Measurements from ENCODE around the gene ARHGEF37. TPM values are rescaled to one million over a fixed set of nuclear protein-coding genes. Genes with fewer than 3 reads are reported as not detected.

ARHGEF37 gene
- total RNA-seq, 1 experiment from 2014 or later = 0.64 TPM

GRCh38 chr5:149598966-149599365, 17.7 kb downstream of the ARHGEF37 start:
- H3K27me3 ChIP-seq (replicated peaks; ENCODE audit: insufficient read depth, low read depth, low read length, poor library complexity) = no peaks in the 10 kb centered on the region
- no TSS peak for BruUV-seq (replicated peaks)
- no peaks in the 10 kb centered on the region for H3K36me3 ChIP-seq (ENCODE audit: insufficient read depth, low read length, poor library complexity, severe bottlenecking)
- peaks cover 4% of the 10 kb centered on the region for H3K4me1 ChIP-seq (ENCODE audit: insufficient read depth, low read length, poor library complexity, severe bottlenecking)
- no peak for TF ChIP-seq CTCF (conservative IDR thresholded peaks at IDR 0.05; ENCODE audit: low read depth, low read length)
- no peak for TF ChIP-seq EZH2 (IDR thresholded peaks at IDR 0.05; ENCODE audit: borderline replicate concordance, low read depth, low read length, poor library complexity, severe bottlenecking)
- no peaks in the 10 kb centered on the region for H3K9me3 ChIP-seq (ENCODE audit: low read depth, low read length, poor library complexity, severe bottlenecking)
- POLR2A ChIA-PET (ENCODE audit: low non-redundant PET) = no interaction called here
- no peak overlapping the region for H3K27ac ChIP-seq (ENCODE audit: low read depth, low read length, poor library complexity, severe bottlenecking)
- CTCF ChIA-PET = no interaction called here
- no peak for DNase-seq (ENCODE audit: low spot score)
- intact Hi-C loops (cut with micrococcal nuclease; ENCODE audit: unreplicated experiment) = no loop called here
- no peak overlapping the region for H3K4me3 ChIP-seq (ENCODE audit: low read depth, low read length, poor library complexity, severe bottlenecking)

DNA sequence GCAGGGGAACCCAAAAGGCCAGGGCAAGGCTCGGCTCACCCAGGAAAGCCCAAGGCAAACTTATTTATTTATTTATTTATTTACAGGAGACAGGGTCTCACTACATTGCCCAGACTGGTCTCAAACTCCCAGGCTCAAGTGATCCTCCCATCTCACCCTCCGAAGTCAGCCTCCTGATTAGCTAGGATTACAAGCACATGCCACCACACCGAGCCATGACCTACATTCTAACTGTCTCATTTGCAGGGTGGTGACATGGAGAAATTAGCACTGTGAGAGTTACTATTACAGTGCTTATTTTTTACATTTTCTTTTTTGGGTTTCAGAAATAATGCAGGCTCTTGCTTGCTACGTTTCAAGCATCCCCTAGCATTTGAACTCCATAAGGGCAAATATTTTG, 18.1 kb downstream of the ARHGEF37 start:
- peaks cover 4% of the 10 kb centered on the region for H3K4me1 ChIP-seq (ENCODE audit: insufficient read depth, low read length, poor library complexity, severe bottlenecking)
- ChIA-PET CTCF (no interaction called here), POLR2A (ENCODE audit: low non-redundant PET) (no interaction called here)
- H3K27me3 ChIP-seq (replicated peaks; ENCODE audit: insufficient read depth, low read depth, low read length, poor library complexity) = no peaks in the 10 kb centered on the region
- no peaks in the 10 kb centered on the region for H3K9me3 ChIP-seq (ENCODE audit: low read depth, low read length, poor library complexity, severe bottlenecking)
- H3K36me3 ChIP-seq (ENCODE audit: insufficient read depth, low read length, poor library complexity, severe bottlenecking) = no peaks in the 10 kb centered on the region
- no TSS peak for BruUV-seq (replicated peaks)
- intact Hi-C loops (cut with micrococcal nuclease; ENCODE audit: unreplicated experiment) = no loop called here
- H3K27ac ChIP-seq (ENCODE audit: low read depth, low read length, poor library complexity, severe bottlenecking) = no peak overlapping the region
- DNase-seq (ENCODE audit: low spot score) = no peak
- H3K4me3 ChIP-seq (ENCODE audit: low read depth, low read length, poor library complexity, severe bottlenecking) = no peak overlapping the region
- TF ChIP-seq CTCF (conservative IDR thresholded peaks at IDR 0.05; ENCODE audit: low read depth, low read length) (no peak), EZH2 (IDR thresholded peaks at IDR 0.05; ENCODE audit: borderline replicate concordance, low read depth, low read length, poor library complexity, severe bottlenecking) (no peak)

GRCh38 chr5:149600932-149601331, 19.6 kb downstream of the ARHGEF37 start:
- ChIA-PET POLR2A (ENCODE audit: low non-redundant PET) (no interaction called here), CTCF (no interaction called here)
- intact Hi-C loops (cut with micrococcal nuclease; ENCODE audit: unreplicated experiment) = no loop called here
- Histone ChIP-seq H3K4me3 (ENCODE audit: low read depth, low read length, poor library complexity, severe bottlenecking) (no peak overlapping the region), H3K27ac (ENCODE audit: low read depth, low read length, poor library complexity, severe bottlenecking) (no peak overlapping the region), H3K4me1 (ENCODE audit: insufficient read depth, low read length, poor library complexity, severe bottlenecking) (peaks cover 4% of the 10 kb centered on the region), H3K27me3 (replicated peaks; ENCODE audit: insufficient read depth, low read depth, low read length, poor library complexity) (no peaks in the 10 kb centered on the region), H3K9me3 (ENCODE audit: low read depth, low read length, poor library complexity, severe bottlenecking) (no peaks in the 10 kb centered on the region), H3K36me3 (ENCODE audit: insufficient read depth, low read length, poor library complexity, severe bottlenecking) (no peaks in the 10 kb centered on the region)
- no peak for TF ChIP-seq EZH2 (IDR thresholded peaks at IDR 0.05; ENCODE audit: borderline replicate concordance, low read depth, low read length, poor library complexity, severe bottlenecking)
- TF ChIP-seq CTCF (conservative IDR thresholded peaks at IDR 0.05; ENCODE audit: low read depth, low read length) = no peak
- DNase-seq (ENCODE audit: low spot score) = no peak
- BruUV-seq (replicated peaks) = no TSS peak

Measured in A673 (cell line).